Liver (tissue), 9 donors: ENCODE data around the gene TARS3. TPM values are rescaled to one million over a fixed set of nuclear protein-coding genes. Genes with fewer than 3 reads are reported as not detected.
A peak's percentile ranks its signal among the peaks of the same experiment; 100 is the strongest.

Source experiments
- DNase-seq: peaks from one replicate; pipeline ENCODE4 v3.0.0-alpha.2; 2017; ENCODE audit warnings: low spot score
- H3K27ac ChIP-seq, 2 donors: one replicate each; pipeline ENCODE4 v1.7.0; 2013; ENCODE audit warnings: inconsistent platforms in 2 of 2, low read length in 2 of 2, control low read depth in 1 of 2, low read depth in 1 of 2, mild to moderate bottlenecking in 1 of 2
- H3K27me3 ChIP-seq, 4 donors: one replicate each; pipeline versions ENCODE4 v1.6.1 to v1.7.0; 2013; ENCODE audit warnings: low read length in 3 of 4, inconsistent platforms in 1 of 4, mild to moderate bottlenecking in 1 of 4, moderate library complexity in 1 of 4; ENCODE audit not compliant: control insufficient read depth in 4 of 4, insufficient read depth in 4 of 4
- H3K36me3 ChIP-seq, 4 donors: one replicate each; pipeline versions ENCODE4 v1.6.1 to v1.7.0; 2013; ENCODE audit warnings: low read length in 3 of 4, mild to moderate bottlenecking in 3 of 4, low read depth in 1 of 4, moderate library complexity in 1 of 4; ENCODE audit not compliant: control insufficient read depth in 4 of 4, insufficient read depth in 3 of 4
- H3K4me1 ChIP-seq, 4 donors: one replicate each; pipeline versions ENCODE4 v1.6.1 to v1.7.0; 2013; ENCODE audit warnings: low read length in 3 of 4, mild to moderate bottlenecking in 3 of 4, moderate library complexity in 1 of 4; ENCODE audit not compliant: control insufficient read depth in 4 of 4, insufficient read depth in 4 of 4
- H3K4me3 ChIP-seq, 3 donors: one replicate each; pipeline versions ENCODE4 v1.6.1 to v1.7.0; 2013; ENCODE audit warnings: low read length in 3 of 3, control low read depth in 1 of 3, low read depth in 1 of 3, mild to moderate bottlenecking in 1 of 3
- H3K9ac ChIP-seq, 2 donors: one replicate each; pipeline ENCODE4 v1.7.0; 2013; ENCODE audit warnings: low read length in 2 of 2, mild to moderate bottlenecking in 2 of 2, moderate library complexity in 2 of 2, control low read depth in 1 of 2, low read depth in 1 of 2
- H3K9me3 ChIP-seq, 4 donors: one replicate each; pipeline versions ENCODE4 v1.6.1 to v1.7.0; 2013; ENCODE audit warnings: low read length in 3 of 4; ENCODE audit not compliant: control insufficient read depth in 4 of 4
- EGR1 ChIP-seq, 2 donors: IDR thresholded peaks; 2 replicates each; pipeline ENCODE4 v1.6.1; 2016 to 2018; ENCODE audit warnings: antibody characterized with exemption in 2 of 2, low read depth in 2 of 2
- FOXA1 ChIP-seq: IDR thresholded peaks from 2 replicates; pipeline ENCODE4 v1.6.1; 2016; ENCODE audit warnings: antibody characterized with exemption
- FOXA2 ChIP-seq: IDR thresholded peaks from 2 replicates; pipeline ENCODE4 v1.6.1; 2016; ENCODE audit warnings: antibody characterized with exemption
- GABPA ChIP-seq, 2 donors: IDR thresholded peaks in 1 of 2; conservative IDR thresholded peaks in 1 of 2; 2 replicates each; pipeline ENCODE4 v1.6.1; 2016; ENCODE audit warnings: antibody characterized with exemption in 2 of 2, mild to moderate bottlenecking in 1 of 2, moderate library complexity in 1 of 2
- HNF4A ChIP-seq, 2 donors: conservative IDR thresholded peaks; 2 replicates each; pipeline ENCODE4 v1.6.1; 2016; ENCODE audit warnings: antibody characterized with exemption in 2 of 2, mild to moderate bottlenecking in 2 of 2
- HNF4G ChIP-seq: IDR thresholded peaks from 2 replicates; pipeline ENCODE4 v1.6.1; 2016; ENCODE audit warnings: antibody characterized with exemption
- JUND ChIP-seq, 2 donors: IDR thresholded peaks; 2 replicates each; pipeline ENCODE4 v1.6.1; 2016; ENCODE audit warnings: antibody characterized with exemption in 2 of 2
- NR2F2 ChIP-seq: IDR thresholded peaks from 2 replicates; pipeline ENCODE4 v1.6.1; 2016; ENCODE audit warnings: antibody characterized with exemption
- RAD21 ChIP-seq, 2 donors: IDR thresholded peaks; 2 replicates each; pipeline ENCODE4 v1.6.1; 2016; ENCODE audit warnings: antibody characterized with exemption in 2 of 2, mild to moderate bottlenecking in 2 of 2
- RXRA ChIP-seq, 2 donors: IDR thresholded peaks; 2 replicates each; pipeline ENCODE4 v1.6.1; 2017 to 2018; ENCODE audit warnings: antibody characterized with exemption in 2 of 2, mild to moderate bottlenecking in 1 of 2
- SP1 ChIP-seq: IDR thresholded peaks from 2 replicates; pipeline ENCODE4 v1.6.1; 2018; ENCODE audit warnings: antibody characterized with exemption, mild to moderate bottlenecking
- TAF1 ChIP-seq: conservative IDR thresholded peaks from 2 replicates; pipeline ENCODE4 v1.6.1; 2016; ENCODE audit warnings: antibody characterized with exemption, mild to moderate bottlenecking
- YY1 ChIP-seq: IDR thresholded peaks from 2 replicates; pipeline ENCODE4 v1.6.1; 2016; ENCODE audit warnings: antibody characterized with exemption, mild to moderate bottlenecking
- WGBS: extraction: QIAGEN DNeasy Blood & Tissue Kit; methylation state at CpG from one replicate; pipeline ENCODE4 v1.1.7; 2013; 5-methylcytosine and 5-hydroxymethylcytosine counted together
- polyA plus RNA-seq, 2 donors: library from polyadenylated mRNA; stranded (reverse) in 1 of 2; unstranded in 1 of 2; fragments of 200-250 nt in 1 of 2; fragments of >200 nt in 1 of 2; fragmentation: Nextera tagmentation in 1 of 2; extraction: Ambion mirVana in 1 of 2; gene quantifications; one replicate each; pipeline versions ENCODE4 v1.2.1 to v1.2.3, GENCODE V29; 2013 to 2015
- total RNA-seq, 2 donors: library from RNA; depleted of rRNA; stranded (reverse); fragments of >200 nt; gene quantifications; one replicate each; pipeline ENCODE4 v1.2.3, GENCODE V29; 2014
- TF ChIP-seq, protein P1 (sequence below): IDR thresholded peaks from 2 replicates; pipeline ENCODE4 v1.6.1; 2016; ENCODE audit warnings: antibody characterized with exemption
- TF ChIP-seq, protein P2 (sequence below): IDR thresholded peaks from 2 replicates; pipeline ENCODE4 v1.6.1; 2016; ENCODE audit warnings: antibody characterized with exemption
- TF ChIP-seq, protein P3 (sequence below): IDR thresholded peaks from 2 replicates; pipeline ENCODE4 v1.6.1; 2016; ENCODE audit warnings: antibody characterized with exemption, mild to moderate bottlenecking
- TF ChIP-seq, protein P4 (sequence below): fragments of 150-350 bp; IDR thresholded peaks from 2 replicates; pipeline ENCODE4 v1.5.1; 2017; ENCODE audit warnings: improper control_type of control experiment, low read depth, low read length; ENCODE audit not compliant: missing input control
- TF ChIP-seq, protein P5 (sequence below): IDR thresholded peaks from 2 replicates; pipeline ENCODE4 v1.6.1; 2016; ENCODE audit warnings: antibody characterized with exemption
- donor health status: healthy.
- donor health status: healthy.
- donor health status: healthy.
- donor health status: healthy.
- donor health status: healthy.

The TARS3 gene
- total and polyA plus RNA-seq, 4 donors = 2.3 to 7.8 (median 4.0) TPM

DNA sequence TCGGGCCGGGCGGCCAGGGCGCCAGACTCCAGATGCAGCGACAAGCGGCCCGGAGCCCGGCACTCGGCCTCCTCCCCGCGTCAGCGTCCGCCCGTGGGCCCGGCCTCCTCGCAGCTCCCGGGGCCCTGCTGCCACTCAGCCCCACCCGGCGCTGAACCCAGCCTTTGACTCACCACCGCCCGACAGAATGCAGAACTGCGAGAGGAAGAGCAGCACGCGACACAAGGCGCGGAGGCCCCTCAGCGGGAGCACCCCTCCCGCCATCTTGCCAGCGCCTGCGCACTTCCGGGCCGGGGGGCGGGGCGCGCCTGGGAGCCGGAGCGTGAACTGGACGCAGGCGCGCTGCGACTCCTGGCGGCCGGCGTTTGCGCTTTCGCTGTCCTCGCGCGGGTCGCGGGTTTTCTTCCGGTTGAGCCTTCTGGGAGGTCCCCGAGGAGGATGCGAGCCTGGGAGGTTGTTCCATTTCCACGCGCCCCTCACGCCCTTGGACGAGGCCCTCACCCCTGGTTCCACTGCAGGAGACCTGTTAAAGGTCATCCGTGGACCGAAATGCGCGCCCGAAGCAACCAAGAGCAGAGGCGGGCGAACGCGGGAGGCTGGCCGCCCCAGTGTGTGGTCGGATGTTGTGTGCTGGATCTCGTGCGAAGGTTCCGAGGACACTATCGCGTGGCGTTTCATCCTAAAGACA lies 72.0 kb downstream of the TARS3 start, which contains the start of gene TM2D3:
Gene TM2D3, minus strand, starts transcription at position 284 of the 688 bp plus-strand sequence. Its CDS starts 20 bp downstream, at position 264.
- peak within 1 kb of the TSS; percentile 77 to 99 (median 92) for H3K4me3 ChIP-seq
- no peaks in the 10 kb centered on the region for H3K9me3 ChIP-seq
- H3K9ac ChIP-seq = peak within 1 kb of the TSS; percentile 91 to 92
- TF ChIP-seq HNF4G (no peak), TAF1 (no peak), SP1 (peak; percentile 47), NR2F2 (no peak), RXRA (IDR thresholded peaks at IDR 0.05) (peak; percentile 2 to 39), YY1 (peak; percentile 92), RAD21 (IDR thresholded peaks at IDR 0.05) (peak; percentile 68 to 77), FOXA1 (no peak), FOXA2 (no peak), HNF4A (conservative IDR thresholded peaks at IDR 0.05) (no peak), GABPA (IDR thresholded peaks at IDR 0.05 in 1 of 2, conservative IDR thresholded peaks at IDR 0.05 in 1 of 2) (peak; percentile 43 to 86), EGR1 (IDR thresholded peaks at IDR 0.05; ENCODE audit: low read depth in 2 of 2) (no peak), JUND (IDR thresholded peaks at IDR 0.05) (no peak)
- TF ChIP-seq, protein P1, sequence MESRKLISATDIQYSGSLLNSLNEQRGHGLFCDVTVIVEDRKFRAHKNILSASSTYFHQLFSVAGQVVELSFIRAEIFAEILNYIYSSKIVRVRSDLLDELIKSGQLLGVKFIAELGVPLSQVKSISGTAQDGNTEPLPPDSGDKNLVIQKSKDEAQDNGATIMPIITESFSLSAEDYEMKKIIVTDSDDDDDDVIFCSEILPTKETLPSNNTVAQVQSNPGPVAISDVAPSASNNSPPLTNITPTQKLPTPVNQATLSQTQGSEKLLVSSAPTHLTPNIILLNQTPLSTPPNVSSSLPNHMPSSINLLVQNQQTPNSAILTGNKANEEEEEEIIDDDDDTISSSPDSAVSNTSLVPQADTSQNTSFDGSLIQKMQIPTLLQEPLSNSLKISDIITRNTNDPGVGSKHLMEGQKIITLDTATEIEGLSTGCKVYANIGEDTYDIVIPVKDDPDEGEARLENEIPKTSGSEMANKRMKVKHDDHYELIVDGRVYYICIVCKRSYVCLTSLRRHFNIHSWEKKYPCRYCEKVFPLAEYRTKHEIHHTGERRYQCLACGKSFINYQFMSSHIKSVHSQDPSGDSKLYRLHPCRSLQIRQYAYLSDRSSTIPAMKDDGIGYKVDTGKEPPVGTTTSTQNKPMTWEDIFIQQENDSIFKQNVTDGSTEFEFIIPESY = no peak
- TF ChIP-seq, protein P2, sequence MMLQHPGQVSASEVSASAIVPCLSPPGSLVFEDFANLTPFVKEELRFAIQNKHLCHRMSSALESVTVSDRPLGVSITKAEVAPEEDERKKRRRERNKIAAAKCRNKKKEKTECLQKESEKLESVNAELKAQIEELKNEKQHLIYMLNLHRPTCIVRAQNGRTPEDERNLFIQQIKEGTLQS = no peak
- TF ChIP-seq, protein P3, sequence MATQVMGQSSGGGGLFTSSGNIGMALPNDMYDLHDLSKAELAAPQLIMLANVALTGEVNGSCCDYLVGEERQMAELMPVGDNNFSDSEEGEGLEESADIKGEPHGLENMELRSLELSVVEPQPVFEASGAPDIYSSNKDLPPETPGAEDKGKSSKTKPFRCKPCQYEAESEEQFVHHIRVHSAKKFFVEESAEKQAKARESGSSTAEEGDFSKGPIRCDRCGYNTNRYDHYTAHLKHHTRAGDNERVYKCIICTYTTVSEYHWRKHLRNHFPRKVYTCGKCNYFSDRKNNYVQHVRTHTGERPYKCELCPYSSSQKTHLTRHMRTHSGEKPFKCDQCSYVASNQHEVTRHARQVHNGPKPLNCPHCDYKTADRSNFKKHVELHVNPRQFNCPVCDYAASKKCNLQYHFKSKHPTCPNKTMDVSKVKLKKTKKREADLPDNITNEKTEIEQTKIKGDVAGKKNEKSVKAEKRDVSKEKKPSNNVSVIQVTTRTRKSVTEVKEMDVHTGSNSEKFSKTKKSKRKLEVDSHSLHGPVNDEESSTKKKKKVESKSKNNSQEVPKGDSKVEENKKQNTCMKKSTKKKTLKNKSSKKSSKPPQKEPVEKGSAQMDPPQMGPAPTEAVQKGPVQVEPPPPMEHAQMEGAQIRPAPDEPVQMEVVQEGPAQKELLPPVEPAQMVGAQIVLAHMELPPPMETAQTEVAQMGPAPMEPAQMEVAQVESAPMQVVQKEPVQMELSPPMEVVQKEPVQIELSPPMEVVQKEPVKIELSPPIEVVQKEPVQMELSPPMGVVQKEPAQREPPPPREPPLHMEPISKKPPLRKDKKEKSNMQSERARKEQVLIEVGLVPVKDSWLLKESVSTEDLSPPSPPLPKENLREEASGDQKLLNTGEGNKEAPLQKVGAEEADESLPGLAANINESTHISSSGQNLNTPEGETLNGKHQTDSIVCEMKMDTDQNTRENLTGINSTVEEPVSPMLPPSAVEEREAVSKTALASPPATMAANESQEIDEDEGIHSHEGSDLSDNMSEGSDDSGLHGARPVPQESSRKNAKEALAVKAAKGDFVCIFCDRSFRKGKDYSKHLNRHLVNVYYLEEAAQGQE = peak; percentile 53
- TF ChIP-seq, protein P4, sequence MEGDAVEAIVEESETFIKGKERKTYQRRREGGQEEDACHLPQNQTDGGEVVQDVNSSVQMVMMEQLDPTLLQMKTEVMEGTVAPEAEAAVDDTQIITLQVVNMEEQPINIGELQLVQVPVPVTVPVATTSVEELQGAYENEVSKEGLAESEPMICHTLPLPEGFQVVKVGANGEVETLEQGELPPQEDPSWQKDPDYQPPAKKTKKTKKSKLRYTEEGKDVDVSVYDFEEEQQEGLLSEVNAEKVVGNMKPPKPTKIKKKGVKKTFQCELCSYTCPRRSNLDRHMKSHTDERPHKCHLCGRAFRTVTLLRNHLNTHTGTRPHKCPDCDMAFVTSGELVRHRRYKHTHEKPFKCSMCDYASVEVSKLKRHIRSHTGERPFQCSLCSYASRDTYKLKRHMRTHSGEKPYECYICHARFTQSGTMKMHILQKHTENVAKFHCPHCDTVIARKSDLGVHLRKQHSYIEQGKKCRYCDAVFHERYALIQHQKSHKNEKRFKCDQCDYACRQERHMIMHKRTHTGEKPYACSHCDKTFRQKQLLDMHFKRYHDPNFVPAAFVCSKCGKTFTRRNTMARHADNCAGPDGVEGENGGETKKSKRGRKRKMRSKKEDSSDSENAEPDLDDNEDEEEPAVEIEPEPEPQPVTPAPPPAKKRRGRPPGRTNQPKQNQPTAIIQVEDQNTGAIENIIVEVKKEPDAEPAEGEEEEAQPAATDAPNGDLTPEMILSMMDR = peak; percentile 75
- TF ChIP-seq, protein P5, sequence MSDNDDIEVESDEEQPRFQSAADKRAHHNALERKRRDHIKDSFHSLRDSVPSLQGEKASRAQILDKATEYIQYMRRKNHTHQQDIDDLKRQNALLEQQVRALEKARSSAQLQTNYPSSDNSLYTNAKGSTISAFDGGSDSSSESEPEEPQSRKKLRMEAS = no peak
- WGBS = under 1% methylated on average over 75 of the region's 75 CpGs
- peaks cover 9 to 26% (median 19%) of the 10 kb centered on the region in 4 donors for H3K4me1 ChIP-seq
- H3K27ac ChIP-seq = peak within 1 kb of the TSS; percentile 91 to 97
- peaks cover 2 to 9% (median 5%) of the 10 kb centered on the region in 4 donors for H3K36me3 ChIP-seq
- peak; percentile 94 for DNase-seq
- H3K27me3 ChIP-seq = no peaks in the 10 kb centered on the region
